COR-L47 (cell line): ENCODE results near the gene ZNF454.

Source experiments
- DNase-seq: peaks from one replicate; lab custom pipeline; 2025; lab: John Stamatoyannopoulos, UW

The ZNF454 gene

DNA sequence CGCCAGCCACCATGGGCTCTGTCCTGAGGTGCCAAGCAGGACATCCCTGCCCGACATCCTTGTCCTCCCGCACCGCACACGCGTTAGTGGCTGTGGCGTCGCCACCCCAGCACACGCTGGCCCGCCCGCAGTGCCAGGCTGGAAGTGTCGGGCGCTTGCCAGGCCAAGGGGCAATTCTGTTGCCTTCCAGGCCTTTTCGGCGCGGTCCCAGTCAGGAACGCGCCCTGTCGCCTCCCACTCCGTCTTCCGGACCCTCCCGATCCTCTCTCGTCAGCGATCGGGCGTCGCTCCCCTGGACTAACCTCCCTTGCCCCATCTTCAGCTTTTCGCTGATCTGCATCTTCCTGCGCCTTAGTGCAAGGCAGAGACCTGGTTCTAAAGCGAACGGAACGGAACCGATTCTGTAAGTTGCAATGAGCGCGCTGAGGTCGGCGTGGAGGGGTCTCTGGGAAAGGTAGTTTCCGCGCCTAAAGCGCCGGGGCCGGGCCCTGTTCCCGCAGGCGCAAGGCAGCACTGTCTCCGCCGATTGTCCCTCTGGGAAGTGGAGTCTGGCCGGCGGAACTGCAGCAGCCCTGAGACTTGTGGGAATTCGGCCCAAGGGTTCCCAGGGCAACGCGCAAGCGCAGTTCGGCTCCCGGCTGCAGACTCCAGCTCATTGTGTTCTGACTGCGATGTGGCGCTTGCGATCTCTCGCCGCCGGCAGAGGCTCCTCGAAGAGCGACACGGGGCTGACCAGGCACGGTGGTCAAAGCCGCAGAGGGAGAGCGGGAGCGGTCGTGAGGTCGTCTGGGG lies at the start of gene ZNF454:
TSS of gene ZNF454 (plus strand) at position 630 of the 792 bp plus-strand sequence. CDS start 1,594 bp downstream, outside the sequence.
- no peak for DNase-seq

DNA sequence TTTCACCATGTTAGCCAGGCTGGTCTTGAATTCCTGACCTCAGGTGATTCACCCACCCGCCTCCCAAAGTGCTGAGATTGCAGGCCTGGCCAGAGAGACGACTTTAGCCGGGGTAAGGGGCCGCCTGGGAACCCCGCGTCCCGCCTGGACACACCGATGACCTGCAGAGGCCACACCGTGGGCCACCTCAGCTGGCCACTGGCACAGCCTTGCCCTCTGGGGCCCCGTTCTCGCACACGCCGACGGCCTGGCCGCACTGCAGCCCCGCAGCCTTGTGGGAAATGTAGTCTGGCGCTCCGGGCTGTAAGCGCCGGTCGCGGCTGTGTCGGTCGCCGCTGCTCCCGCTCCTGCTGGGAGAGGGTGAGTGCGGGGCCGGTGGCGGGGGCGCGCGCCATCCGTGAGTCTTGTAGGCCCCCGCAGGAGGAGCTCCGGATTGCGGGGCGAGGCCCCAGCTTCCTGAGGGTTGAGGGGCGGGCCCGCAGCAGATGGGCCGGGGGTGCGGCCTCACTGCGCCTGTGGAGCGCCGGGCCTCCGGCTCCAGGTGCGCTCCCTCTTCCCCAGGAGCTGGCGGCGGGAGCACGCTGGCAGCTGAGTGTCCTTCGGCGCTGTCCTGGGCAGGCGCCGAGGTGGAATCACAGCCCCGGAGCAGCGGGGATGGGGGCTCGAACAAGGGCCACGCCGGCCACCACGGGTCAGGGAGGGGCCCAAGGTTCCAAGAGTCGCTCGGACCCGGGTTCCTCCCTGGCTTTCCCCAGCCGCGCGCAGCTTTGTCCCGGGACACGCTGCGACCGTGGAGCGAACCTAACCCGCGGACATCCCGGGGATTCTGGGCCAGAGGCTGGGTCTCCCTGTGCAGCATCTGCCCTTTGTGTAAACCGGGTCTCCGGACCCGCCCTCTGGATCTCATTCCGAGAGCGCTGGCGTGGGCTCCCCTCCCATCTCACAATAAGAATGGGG lies 45.1 kb upstream of the ZNF454 start, which contains the start of gene ZFP2:
TSS of gene ZFP2 (plus strand) at position 299 of the 957 bp plus-strand sequence. CDS start 35,401 bp downstream, outside the sequence.
- DNase-seq = peak; percentile 2

DNA sequence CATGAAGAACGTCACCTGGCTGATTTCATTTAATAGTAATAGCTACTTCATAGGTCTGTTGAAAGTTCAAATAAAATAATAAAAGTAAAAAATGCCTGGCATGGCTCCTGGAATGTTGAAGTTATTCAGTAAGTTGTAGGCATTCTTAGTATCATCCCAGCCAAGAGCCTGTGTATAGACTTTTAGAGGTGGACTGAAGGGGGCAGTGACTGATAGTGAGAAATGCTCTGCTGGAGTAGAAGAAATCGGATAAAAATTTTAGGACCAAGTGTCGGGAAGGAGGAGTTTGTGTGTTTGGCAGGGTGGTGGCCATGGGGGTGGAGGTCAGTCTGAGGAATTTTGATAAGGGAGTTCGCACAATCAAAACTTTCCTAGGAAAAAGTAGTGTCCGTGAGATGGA lies 41.7 kb upstream of the ZNF454 start:
- no peak for DNase-seq

DNA sequence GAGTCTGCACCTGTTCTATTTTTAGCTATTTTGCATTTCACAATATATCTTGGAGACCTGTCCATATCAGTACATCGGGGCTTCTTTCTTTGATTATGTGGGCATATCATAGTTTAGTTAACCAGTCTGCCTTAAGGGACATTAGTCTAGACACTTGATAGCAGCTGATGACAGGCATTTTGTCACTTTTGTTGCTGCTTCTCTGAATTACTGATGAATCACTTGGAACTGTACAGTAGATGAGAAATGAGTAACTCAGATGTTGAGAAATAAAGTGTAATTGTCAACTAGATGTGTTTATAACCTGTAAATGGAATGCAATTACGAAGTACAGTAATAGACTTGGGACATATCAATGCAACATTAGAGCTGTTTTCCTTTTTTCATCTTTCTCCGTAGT lies 38.1 kb upstream of the ZNF454 start:
- no peak for DNase-seq

DNA sequence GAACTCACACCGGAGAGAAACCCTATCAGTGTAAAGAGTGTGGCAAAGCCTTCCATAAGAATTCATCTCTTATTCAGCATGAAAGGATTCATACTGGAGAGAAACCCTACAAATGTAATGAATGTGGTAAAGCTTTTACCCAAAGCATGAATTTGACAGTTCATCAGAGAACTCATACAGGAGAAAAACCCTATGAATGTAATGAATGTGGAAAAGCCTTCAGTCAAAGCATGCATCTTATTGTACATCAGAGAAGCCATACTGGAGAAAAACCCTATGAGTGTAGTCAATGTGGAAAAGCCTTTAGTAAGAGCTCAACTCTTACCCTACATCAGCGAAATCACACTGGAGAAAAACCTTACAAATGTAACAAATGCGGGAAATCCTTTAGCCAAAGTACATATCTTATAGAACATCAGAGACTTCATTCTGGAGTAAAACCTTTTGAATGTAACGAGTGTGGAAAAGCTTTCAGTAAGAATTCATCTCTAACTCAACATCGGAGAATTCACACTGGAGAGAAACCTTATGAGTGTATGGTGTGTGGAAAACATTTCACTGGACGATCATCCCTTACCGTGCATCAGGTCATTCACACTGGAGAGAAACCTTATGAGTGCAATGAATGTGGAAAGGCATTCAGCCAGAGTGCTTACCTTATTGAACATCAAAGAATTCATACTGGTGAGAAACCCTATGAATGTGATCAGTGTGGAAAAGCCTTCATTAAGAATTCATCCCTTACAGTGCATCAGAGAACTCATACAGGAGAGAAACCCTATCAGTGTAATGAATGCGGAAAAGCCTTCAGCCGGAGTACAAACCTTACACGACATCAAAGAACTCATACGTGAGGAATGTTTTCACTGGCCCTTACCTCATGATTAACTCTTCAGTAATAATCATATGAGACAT lies 8.9 kb upstream of the ZNF454 start:
- DNase-seq = no peak

DNA sequence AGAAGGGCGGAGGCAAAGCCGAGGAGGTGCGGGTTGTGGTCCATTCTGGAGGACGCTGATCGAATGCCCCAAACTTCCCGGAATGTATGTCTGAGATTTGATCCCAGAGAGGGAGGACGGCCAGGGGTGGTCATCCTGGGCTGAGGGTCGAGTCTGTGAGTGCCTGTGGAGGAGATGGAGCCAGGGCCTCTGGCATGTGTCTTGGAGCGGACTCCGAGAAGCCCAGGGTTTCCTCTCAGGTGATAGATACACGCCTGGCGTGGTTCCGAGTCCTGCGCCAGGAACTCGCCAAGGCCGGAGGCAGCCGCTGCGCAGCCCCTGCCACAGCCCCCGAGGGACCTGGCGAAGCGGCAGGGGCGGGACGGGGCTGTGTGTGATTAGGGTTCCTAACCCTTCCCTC lies 363 bp downstream of the ZNF454 start:
- DNase-seq = no peak

DNA sequence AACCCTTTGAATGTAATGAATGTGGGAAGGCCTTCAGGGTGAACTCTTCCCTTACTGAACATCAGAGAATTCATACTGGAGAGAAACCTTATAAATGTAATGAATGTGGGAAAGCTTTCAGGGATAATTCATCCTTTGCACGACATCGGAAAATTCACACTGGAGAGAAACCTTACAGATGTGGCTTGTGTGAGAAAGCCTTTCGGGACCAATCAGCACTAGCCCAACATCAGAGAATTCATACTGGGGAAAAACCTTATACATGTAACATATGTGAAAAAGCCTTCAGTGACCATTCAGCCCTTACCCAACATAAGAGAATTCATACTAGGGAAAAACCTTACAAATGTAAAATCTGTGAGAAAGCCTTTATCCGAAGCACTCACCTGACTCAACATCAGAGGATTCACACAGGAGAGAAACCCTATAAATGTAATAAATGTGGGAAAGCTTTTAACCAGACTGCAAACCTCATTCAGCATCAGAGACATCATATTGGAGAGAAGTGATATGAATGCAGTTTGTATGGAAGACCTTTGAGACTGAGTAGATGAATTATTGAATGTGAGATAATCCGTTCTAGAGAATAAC lies 24.6 kb downstream of the ZNF454 start:
- DNase-seq = no peak

- DNase-seq = no peak
Measured at GRCh38 chr5:178981381-178981780, 40.4 kb downstream of the ZNF454 start.

- DNase-seq = no peak
Measured at GRCh38 chr5:178982941-178983340, 41.9 kb downstream of the ZNF454 start.

DNA sequence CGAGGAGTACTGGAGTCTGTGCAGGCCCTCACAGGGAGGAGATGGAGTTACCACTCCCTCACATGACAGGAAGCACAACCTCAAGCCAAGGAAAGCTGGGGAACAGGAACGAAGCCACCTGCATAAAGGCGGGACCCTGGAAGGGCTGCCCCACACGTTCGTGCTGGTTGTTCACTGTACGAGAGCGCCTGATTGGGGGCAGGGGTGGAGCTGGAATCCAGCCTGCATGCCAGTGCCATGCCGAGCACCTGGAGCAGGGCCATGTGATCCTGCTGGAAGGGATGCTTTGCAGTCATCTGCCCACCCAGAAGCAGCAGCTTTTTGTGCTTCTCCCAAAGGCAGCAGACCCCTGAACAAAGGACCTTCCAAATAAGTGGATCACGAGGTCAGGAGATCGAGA lies 42.7 kb downstream of the ZNF454 start:
- DNase-seq = no peak

DNA sequence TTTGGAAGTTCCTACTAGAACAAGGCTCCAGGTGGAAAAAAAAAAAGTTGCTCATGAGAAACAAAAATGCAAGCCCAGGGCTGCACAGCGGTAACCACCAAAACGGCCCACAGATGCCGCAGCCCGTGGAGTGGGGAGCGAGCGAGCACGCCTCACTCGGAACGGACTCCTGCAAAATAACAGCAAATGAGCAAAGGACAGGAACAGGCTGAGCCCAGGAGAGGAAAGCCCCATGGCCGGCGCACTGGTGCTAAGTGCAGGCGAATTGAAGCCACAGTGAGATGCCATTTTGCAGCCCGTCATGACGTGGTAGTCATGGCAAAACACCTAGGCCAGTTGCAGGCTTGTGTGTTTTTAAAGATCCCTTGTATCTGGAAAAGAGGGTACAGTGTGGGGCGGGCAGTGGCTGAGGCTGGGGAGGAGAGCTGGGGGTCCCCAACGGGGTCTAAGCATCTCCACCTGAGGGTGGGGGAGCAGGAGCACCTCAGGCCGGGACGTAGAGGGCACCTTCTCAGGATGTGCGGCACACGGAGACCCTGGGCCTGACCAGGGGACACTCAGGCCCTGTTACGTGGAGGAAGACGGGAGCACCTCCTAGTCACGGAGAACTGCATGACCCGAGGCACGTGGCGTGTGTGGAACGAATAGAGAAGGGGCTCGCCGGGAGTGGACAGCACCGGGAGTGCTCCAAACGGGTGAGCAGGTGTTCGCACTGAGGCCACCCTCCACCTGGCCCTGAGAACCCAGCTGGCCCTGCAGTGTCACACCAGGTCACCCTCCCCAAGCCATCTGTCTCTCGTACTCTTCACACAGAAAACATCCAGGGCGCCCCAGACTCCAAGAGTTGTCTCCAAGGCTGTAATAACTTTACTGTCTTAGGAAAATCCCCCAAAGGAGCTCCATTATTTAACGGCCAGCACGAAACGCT lies 43.4 kb downstream of the ZNF454 start:
- no peak for DNase-seq

GRCh38 chr5:178986326-178986960 lies 45.4 kb downstream of the ZNF454 start:
- no peak for DNase-seq

GRCh38 chr5:178988436-178989220 lies 47.6 kb downstream of the ZNF454 start:
- no peak for DNase-seq

DNA sequence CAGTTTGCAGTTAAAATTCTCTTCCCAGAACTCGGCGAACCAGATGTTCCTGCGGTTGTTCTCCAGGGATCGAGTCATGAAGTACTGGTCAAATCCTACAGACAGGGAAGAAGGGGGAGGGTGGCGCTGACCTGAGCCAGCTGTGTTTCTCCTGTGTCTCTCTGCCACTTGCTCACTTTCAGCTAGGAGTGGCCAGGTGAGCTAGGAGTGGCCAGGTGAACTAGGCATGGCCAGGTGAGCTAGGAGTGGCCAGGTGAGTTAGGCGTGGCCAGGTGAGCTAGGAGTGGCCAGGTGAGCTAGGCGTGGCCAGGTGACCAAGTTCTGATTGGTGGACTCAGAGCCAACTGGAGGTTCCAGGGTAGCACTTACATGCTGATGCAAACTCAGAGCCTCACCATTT lies 48.3 kb downstream of the ZNF454 start:
- DNase-seq = no peak

DNA sequence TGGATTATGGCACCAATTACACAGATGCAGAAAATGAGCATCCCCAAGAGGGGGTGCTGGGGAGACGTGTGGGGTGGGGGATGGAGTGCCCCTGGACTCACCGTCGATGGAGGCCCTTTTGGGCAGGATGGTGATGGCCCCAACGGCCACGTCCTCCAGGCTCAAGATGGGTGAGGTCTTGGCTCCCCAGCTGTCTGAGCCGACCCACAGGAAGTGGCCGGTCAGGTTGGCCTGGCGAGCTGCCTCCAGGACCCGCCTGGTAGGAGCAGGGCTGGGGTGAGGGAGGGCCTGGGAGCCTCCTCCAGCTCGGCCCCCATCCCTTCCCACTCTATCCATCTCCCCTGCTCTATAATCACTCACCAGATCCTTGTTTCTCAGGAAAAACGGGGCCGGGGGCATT lies 49.5 kb downstream of the ZNF454 start:
- no peak for DNase-seq

- no peak for DNase-seq
Measured at GRCh38 chr5:178991190-178992145, 50.5 kb downstream of the ZNF454 start.

DNA sequence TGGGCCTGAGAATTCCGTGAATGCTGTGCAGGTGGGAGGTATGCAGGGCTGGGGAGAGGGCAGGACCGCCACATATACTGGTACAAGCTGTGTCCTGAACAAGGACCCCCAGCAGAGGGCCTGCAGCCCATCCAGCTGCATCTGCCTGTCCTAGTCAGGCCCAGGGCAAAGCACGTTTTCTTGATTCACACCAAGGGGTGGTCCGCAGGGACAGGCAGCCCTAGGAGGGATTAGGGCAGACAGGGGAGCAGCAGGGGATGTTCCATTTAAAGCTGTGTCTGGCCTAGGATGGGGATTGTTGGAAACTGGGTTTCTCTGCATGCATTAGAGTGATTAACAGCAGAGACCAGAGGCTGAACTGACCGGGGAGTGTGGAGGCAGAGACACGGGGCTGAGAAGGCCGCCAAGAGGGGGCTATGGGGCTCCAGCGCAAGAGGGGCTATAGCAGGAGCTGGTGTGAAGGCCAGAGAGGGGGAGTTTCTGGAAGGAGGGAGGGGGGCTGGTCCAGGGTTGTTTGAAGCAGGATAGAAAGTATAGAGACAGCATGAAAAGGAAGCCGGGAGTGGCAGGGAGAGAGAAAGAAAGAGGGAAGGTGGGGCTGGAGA lies 51.4 kb downstream of the ZNF454 start:
- DNase-seq = no peak
